GM12892 (cell line): ENCODE results near the gene MAP1LC3C.

Experiments
- POLR2A ChIP-seq: IDR thresholded peaks from 2 replicates; pipeline ENCODE4 v1.6.1; 2011; ENCODE audit warnings: low read depth, low read length, control low read depth
- TAF1 ChIP-seq: IDR thresholded peaks from 2 replicates; pipeline ENCODE4 v1.6.1; 2011; ENCODE audit warnings: low read depth, mild to moderate bottlenecking, control low read depth, low read length, borderline replicate concordance

DNA sequence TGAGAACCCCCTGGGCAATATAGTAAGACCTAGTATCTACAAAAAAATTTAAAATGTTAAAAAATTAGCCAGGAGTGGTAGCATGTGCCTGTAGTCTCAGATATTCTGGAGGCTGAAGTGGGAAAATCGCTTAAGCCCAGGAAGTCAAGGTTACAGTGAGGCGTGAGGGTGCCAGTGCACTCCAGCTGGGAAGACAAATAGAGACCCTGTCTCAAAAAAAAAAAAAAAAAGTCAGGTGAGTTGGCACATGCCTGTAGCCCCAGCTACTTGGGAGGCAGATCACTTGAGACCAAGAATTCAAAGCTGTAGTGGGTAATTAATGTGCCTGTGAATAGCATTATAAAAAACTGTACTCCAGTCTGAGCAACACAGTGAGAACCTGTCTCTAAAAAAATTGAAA is 36.7 kb downstream of the MAP1LC3C start:
- TF ChIP-seq POLR2A (no peak), TAF1 (no peak)
